Neural progenitor cell (in vitro differentiated cells): ENCODE data around the gene KCNT1. TPM values are rescaled to one million over a fixed set of nuclear protein-coding genes. Genes with fewer than 3 reads are reported as not detected.
A peak's percentile ranks its signal among the peaks of the same experiment; 100 is the strongest.

Source experiments
- DNase-seq: peaks from one replicate; pipeline ENCODE4 v3.0.0-alpha.2; 2016; ENCODE audit warnings: low spot score
- H2AFZ ChIP-seq: fragments of 200-600 bp; sonication (generic); replicated peaks from 2 replicates; pipeline ENCODE4 v1.6.1; 2016; ENCODE audit warnings: antibody characterized with exemption
- H3F3A ChIP-seq: fragments of 200-600 bp; sonication (generic); 2 replicates; pipeline ENCODE4 v1.6.1; 2016; ENCODE audit warnings: antibody characterized with exemption, low read depth
- H3K27ac ChIP-seq: fragments of 200-600 bp; sonication (generic); 2 replicates; pipeline ENCODE4 v1.5.1; 2016; ENCODE audit warnings: mild to moderate bottlenecking
- H3K27me3 ChIP-seq: fragments of 200-600 bp; sonication (generic); 2 replicates; pipeline ENCODE4 v1.6.1; 2016; ENCODE audit warnings: mild to moderate bottlenecking, moderate library complexity
- H3K36me3 ChIP-seq: fragments of 200-600 bp; sonication (generic); 2 replicates; pipeline ENCODE4 v1.5.1; 2016
- H3K4me1 ChIP-seq: fragments of 200-600 bp; sonication (generic); 2 replicates; pipeline ENCODE4 v1.6.1; 2016; ENCODE audit warnings: mixed run types
- H3K4me2 ChIP-seq: fragments of 200-600 bp; sonication (generic); 2 replicates; pipeline ENCODE4 v1.6.1; 2016
- H3K4me3 ChIP-seq: fragments of 200-600 bp; sonication (generic); 2 replicates; pipeline ENCODE4 v1.5.1; 2016
- H3K79me2 ChIP-seq: fragments of 200-600 bp; sonication (generic); 2 replicates; pipeline ENCODE4 v1.6.1; 2016; ENCODE audit warnings: low read depth
- H3K9ac ChIP-seq: fragments of 200-600 bp; sonication (generic); 2 replicates; pipeline ENCODE4 v1.6.1; 2016
- H3K9me3 ChIP-seq: fragments of 200-600 bp; sonication (generic); 2 replicates; pipeline ENCODE4 v1.5.1; 2016; ENCODE audit warnings: low read depth
- H4K20me1 ChIP-seq: fragments of 200-600 bp; sonication (generic); 2 replicates; pipeline ENCODE4 v1.6.1; 2016; ENCODE audit warnings: low read depth
- H3K27ac Mint-ChIP-seq: 3 replicates; pipeline ENCODE4 v1.8.0; 2021; ENCODE audit warnings: mixed read lengths
- H3K27me3 Mint-ChIP-seq: 2 replicates; pipeline ENCODE4 v1.8.0; 2022; ENCODE audit warnings: low read depth, mild to moderate bottlenecking, inconsistent platforms, moderate library complexity, mixed read lengths; ENCODE audit not compliant: insufficient read depth
- H3K36me3 Mint-ChIP-seq: 3 replicates; pipeline ENCODE4 v1.8.0; 2021; ENCODE audit warnings: mixed read lengths
- H3K4me1 Mint-ChIP-seq: 3 replicates; pipeline ENCODE4 v1.8.0; 2021; ENCODE audit warnings: mixed read lengths
- H3K4me3 Mint-ChIP-seq: 3 replicates; pipeline ENCODE4 v1.8.0; 2021; ENCODE audit warnings: mild to moderate bottlenecking, moderate library complexity, mixed read lengths
- H3K9me3 Mint-ChIP-seq: 3 replicates; pipeline ENCODE4 v1.8.0; 2020; ENCODE audit warnings: mixed read lengths
- EZH2 ChIP-seq: fragments of 200-600 bp; sonication (generic); IDR thresholded peaks from 2 replicates; pipeline ENCODE4 v1.6.1; 2017; ENCODE audit warnings: antibody characterized with exemption, mild to moderate bottlenecking, moderate library complexity
- EZH2phosphoT487 ChIP-seq: fragments of 200-600 bp; sonication (generic); IDR thresholded peaks from 2 replicates; pipeline ENCODE4 v1.6.1; 2017; ENCODE audit warnings: antibody characterized with exemption
- total RNA-seq: library from RNA; depleted of rRNA; stranded (reverse); fragments of >200 nt; gene quantifications from 2 replicates; pipeline ENCODE4 v1.2.3, GENCODE V29; 2015; ENCODE audit warnings: low replicate concordance
- TF ChIP-seq, protein P1 (sequence below): fragments of 200-600 bp; sonication (generic); IDR thresholded peaks from 2 replicates; pipeline ENCODE4 v1.5.1; 2017; ENCODE audit warnings: antibody characterized with exemption, mild to moderate bottlenecking

KCNT1 gene
- total RNA-seq, 1 donor from 2014 or later = not detected

DNA sequence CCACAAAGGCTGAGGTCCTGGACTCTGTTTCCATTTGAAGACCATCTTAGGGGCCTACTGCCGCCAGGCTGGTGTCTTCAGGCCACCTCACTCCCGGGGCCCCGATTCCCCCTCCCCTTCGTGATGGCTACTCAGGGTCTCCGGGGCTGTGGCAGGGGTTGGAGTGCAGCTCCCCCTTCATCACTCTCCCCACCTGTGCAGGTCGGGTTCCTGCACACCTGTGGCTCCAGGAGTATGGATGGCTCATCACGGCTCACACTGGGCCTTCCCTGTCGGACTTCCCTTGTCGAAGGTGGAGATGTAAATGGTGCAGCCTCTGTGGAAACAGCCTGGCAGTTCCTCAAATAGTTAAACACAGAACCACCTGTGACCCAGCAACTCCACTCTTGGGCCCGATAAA, 27.0 kb upstream of the KCNT1 start:
- no peak for DNase-seq
- Mint-ChIP-seq H3K27ac (peak overlapping the region; percentile 65), H3K4me3 (no peak overlapping the region), H3K27me3 (peaks cover 4% of the 10 kb centered on the region), H3K36me3 (no peaks in the 10 kb centered on the region), H3K9me3 (peaks cover 2% of the 10 kb centered on the region), H3K4me1 (peaks cover 2% of the 10 kb centered on the region)
- no peaks in the 10 kb centered on the region for H3K79me2 ChIP-seq
- H3K4me3 ChIP-seq = no peak overlapping the region
- H4K20me1 ChIP-seq = no peaks in the 10 kb centered on the region
- no peak overlapping the region for H3K27ac ChIP-seq
- H3K9ac ChIP-seq = no peak overlapping the region
- no peaks in the 10 kb centered on the region for H3K27me3 ChIP-seq
- no peaks in the 10 kb centered on the region for H3K4me1 ChIP-seq
- H2AFZ ChIP-seq = no peak overlapping the region
- TF ChIP-seq EZH2 (no peak), EZH2phosphoT487 (no peak)
- TF ChIP-seq, protein P1, sequence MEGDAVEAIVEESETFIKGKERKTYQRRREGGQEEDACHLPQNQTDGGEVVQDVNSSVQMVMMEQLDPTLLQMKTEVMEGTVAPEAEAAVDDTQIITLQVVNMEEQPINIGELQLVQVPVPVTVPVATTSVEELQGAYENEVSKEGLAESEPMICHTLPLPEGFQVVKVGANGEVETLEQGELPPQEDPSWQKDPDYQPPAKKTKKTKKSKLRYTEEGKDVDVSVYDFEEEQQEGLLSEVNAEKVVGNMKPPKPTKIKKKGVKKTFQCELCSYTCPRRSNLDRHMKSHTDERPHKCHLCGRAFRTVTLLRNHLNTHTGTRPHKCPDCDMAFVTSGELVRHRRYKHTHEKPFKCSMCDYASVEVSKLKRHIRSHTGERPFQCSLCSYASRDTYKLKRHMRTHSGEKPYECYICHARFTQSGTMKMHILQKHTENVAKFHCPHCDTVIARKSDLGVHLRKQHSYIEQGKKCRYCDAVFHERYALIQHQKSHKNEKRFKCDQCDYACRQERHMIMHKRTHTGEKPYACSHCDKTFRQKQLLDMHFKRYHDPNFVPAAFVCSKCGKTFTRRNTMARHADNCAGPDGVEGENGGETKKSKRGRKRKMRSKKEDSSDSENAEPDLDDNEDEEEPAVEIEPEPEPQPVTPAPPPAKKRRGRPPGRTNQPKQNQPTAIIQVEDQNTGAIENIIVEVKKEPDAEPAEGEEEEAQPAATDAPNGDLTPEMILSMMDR = no peak
- H3K9me3 ChIP-seq = no peaks in the 10 kb centered on the region
- H3F3A ChIP-seq = no peaks in the 10 kb centered on the region
- H3K4me2 ChIP-seq = no peak overlapping the region
- H3K36me3 ChIP-seq = no peaks in the 10 kb centered on the region

DNA sequence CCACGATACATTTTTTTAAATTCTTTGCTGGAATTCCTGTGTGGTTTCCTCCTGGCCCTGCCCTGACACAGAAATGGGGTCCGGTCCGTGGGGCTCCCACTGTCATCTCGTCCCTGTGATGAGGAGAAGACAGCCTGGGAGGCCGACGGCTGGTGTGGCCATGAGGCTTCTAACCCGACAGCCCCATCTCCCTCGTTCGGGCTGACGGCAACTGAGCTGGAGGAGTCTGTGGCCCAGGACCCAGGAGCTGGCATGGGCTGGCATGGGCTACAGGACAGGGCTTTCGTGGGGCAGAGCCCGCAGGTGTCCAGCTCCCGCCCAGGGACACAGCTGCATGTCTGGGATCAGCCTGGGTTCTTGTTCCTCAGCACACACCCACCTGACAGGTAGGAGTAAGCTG, 25.1 kb upstream of the KCNT1 start:
- no peak overlapping the region for H3K4me3 Mint-ChIP-seq
- Histone ChIP-seq H3F3A (no peaks in the 10 kb centered on the region), H3K9me3 (no peaks in the 10 kb centered on the region), H3K4me2 (no peak overlapping the region), H3K9ac (no peak overlapping the region), H3K27me3 (no peaks in the 10 kb centered on the region), H3K36me3 (no peaks in the 10 kb centered on the region), H3K27ac (no peak overlapping the region), H3K4me3 (no peak overlapping the region), H2AFZ (no peak overlapping the region), H4K20me1 (no peaks in the 10 kb centered on the region), H3K79me2 (no peaks in the 10 kb centered on the region), H3K4me1 (no peaks in the 10 kb centered on the region)
- H3K9me3 Mint-ChIP-seq = peaks cover 2% of the 10 kb centered on the region
- no peak for DNase-seq
- H3K4me1 Mint-ChIP-seq = peaks cover 2% of the 10 kb centered on the region
- TF ChIP-seq, protein P1 = no peak
- no peak for TF ChIP-seq EZH2phosphoT487
- no peak for TF ChIP-seq EZH2
- peaks cover 4% of the 10 kb centered on the region for H3K27me3 Mint-ChIP-seq
- no peaks in the 10 kb centered on the region for H3K36me3 Mint-ChIP-seq
- no peak overlapping the region for H3K27ac Mint-ChIP-seq

DNA sequence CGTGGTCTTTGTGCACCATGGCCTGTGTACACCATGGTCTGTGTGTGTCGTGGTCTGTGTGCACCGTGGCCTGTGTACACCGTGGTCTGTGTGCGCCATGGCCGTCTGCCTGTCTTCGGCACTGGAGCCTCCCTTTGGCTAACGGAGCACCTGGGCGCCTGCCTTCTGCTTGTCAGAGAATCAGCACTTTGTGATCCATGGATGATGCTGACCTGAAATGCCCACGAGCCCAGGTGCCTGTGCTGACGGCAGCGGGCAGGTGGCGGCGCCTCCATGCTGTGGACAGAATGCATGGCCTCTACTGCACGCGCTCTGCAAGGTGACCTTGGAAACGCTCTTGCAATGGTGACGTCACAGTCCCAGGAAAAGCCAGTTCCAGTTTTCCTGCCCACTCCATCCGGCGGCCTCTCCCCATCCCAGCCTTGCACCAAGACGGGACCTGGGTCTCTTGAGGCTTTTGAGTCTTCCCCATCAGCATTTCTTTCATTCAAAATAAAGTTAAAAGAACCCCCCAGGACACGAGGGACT, 24.3 kb upstream of the KCNT1 start:
- no peaks in the 10 kb centered on the region for H3F3A ChIP-seq
- H3K4me3 Mint-ChIP-seq = no peak overlapping the region
- H3K9me3 Mint-ChIP-seq = peaks cover 2% of the 10 kb centered on the region
- no peaks in the 10 kb centered on the region for H3K36me3 ChIP-seq
- H3K4me3 ChIP-seq = no peak overlapping the region
- H3K27me3 Mint-ChIP-seq = no peaks in the 10 kb centered on the region
- H3K4me1 ChIP-seq = no peaks in the 10 kb centered on the region
- no peak overlapping the region for H3K27ac Mint-ChIP-seq
- H2AFZ ChIP-seq = no peak overlapping the region
- H3K27ac ChIP-seq = no peak overlapping the region
- H3K4me1 Mint-ChIP-seq = no peaks in the 10 kb centered on the region
- H3K9me3 ChIP-seq = no peaks in the 10 kb centered on the region
- H3K27me3 ChIP-seq = no peaks in the 10 kb centered on the region
- no peak for DNase-seq
- TF ChIP-seq, protein P1 = no peak
- TF ChIP-seq EZH2phosphoT487 = no peak
- no peak overlapping the region for H3K4me2 ChIP-seq
- no peaks in the 10 kb centered on the region for H4K20me1 ChIP-seq
- H3K79me2 ChIP-seq = no peaks in the 10 kb centered on the region
- no peak overlapping the region for H3K9ac ChIP-seq
- no peaks in the 10 kb centered on the region for H3K36me3 Mint-ChIP-seq
